ENCODE measurements around the gene TK1. TPM values are rescaled to one million over a fixed set of nuclear protein-coding genes. Genes with fewer than 3 reads are reported as not detected.

Gene TK1
- polyA plus RNA-seq, 3 donors: 0.67 to 2.0 (median 1.4) TPM

DNA sequence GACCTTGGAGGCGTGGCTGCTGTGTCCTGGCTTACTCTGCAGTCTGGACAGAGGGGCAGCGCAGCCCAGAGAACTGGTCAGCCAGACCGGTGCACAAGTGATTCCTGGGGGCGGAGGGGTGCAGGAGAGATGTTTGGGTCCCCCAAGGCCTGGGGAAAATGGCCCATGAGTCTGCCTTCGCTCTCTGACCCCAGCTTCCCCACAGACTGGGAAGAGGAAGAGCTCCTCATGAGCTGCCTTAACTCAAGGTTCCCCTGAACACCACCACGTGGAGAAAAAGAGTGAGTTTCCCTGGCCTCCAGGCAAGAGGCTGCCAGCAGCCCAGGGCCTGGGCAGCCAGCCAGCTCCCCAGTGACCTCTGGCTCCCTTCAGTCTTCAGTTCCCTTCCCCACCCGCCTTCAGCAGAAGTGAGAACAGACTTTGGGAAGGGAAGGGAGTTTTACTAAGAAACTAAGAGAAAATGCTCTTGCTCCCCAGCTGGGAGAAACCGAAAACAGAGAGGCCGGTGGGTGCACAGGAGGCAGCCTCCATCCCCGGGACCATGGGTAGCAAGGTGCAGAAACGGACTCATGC lies 42.6 kb downstream of the TK1 start:
- Histone ChIP-seq H3K27me3 (ENCODE audit: control insufficient read depth in 2 of 2, insufficient read depth in 2 of 2, low read length in 2 of 2) (no peaks in the 10 kb centered on the region), H2AFZ (ENCODE audit: insufficient read depth, low read depth, low read length, poor library complexity, severe bottlenecking) (no peak overlapping the region), H3K9me3 (replicated peaks in 1 of 2; ENCODE audit: control insufficient read depth in 1 of 2, insufficient read depth in 1 of 2, low read length in 2 of 2) (no peaks in the 10 kb centered on the region), H3K36me3 (replicated peaks in 1 of 2; ENCODE audit: control insufficient read depth in 1 of 2, insufficient read depth in 2 of 2, low read length in 2 of 2) (peaks cover 15 to 16% of the 10 kb centered on the region in 2 donors), H3K4me2 (replicated peaks; ENCODE audit: extremely low read depth, low read length, poor library complexity, severe bottlenecking) (peak overlapping the region; percentile 70), H3K27ac (ENCODE audit: low read depth in 1 of 2, low read length in 2 of 2) (peak overlapping the region; percentile 60 to 67), H3K9ac (ENCODE audit: insufficient read depth, low read length, poor library complexity, severe bottlenecking) (peak overlapping the region; percentile 25), H3K79me2 (ENCODE audit: insufficient read depth, low read length) (peaks cover 10% of the 10 kb centered on the region), H3K4me3 (replicated peaks in 1 of 3; ENCODE audit: low read depth in 2 of 3, low read length in 3 of 3) (peak overlapping the region in 1 of 3 experiments; percentile 57), H4K20me1 (ENCODE audit: insufficient read depth, low read length) (peaks cover 18% of the 10 kb centered on the region), H3K4me1 (ENCODE audit: control insufficient read depth in 1 of 2, insufficient read depth in 2 of 2, low read length in 2 of 2) (peaks cover 73 to 85% of the 10 kb centered on the region in 2 donors)
- 37% methylated on average over 4 of the region's 11 CpGs for WGBS (ENCODE audit: insufficient coverage)
- no peaks in the 10 kb centered on the region for H3K9me3 Mint-ChIP-seq
- H3K36me3 Mint-ChIP-seq: peaks cover 11 to 22% of the 10 kb centered on the region in 2 donors
- no peaks in the 10 kb centered on the region for H3K27me3 Mint-ChIP-seq (ENCODE audit: low read depth in 3 of 3)
- intact Hi-C loops (cut with micrococcal nuclease): loop anchor here in 1 of 2 donors (5.0 kb wide), 1 partner anchor 43 kb away; the partner anchor contains the start of genes AFMID and TK1
- DNase-seq: peak; percentile 92 to 95 (median 93)
- H3K4me1 Mint-ChIP-seq: peaks cover 64% of the 10 kb centered on the region
- TF ChIP-seq, protein P1, sequence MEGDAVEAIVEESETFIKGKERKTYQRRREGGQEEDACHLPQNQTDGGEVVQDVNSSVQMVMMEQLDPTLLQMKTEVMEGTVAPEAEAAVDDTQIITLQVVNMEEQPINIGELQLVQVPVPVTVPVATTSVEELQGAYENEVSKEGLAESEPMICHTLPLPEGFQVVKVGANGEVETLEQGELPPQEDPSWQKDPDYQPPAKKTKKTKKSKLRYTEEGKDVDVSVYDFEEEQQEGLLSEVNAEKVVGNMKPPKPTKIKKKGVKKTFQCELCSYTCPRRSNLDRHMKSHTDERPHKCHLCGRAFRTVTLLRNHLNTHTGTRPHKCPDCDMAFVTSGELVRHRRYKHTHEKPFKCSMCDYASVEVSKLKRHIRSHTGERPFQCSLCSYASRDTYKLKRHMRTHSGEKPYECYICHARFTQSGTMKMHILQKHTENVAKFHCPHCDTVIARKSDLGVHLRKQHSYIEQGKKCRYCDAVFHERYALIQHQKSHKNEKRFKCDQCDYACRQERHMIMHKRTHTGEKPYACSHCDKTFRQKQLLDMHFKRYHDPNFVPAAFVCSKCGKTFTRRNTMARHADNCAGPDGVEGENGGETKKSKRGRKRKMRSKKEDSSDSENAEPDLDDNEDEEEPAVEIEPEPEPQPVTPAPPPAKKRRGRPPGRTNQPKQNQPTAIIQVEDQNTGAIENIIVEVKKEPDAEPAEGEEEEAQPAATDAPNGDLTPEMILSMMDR (IDR thresholded peaks at IDR 0.05): no peak
- peak overlapping the region; percentile 78 to 93 (median 88) for H3K27ac Mint-ChIP-seq
- H3K4me3 Mint-ChIP-seq: peak overlapping the region in 1 of 2 donors; percentile 72

- Histone ChIP-seq H3K9me3 (replicated peaks in 1 of 2; ENCODE audit: control insufficient read depth in 1 of 2, insufficient read depth in 1 of 2, low read length in 2 of 2) (no peaks in the 10 kb centered on the region), H3K36me3 (replicated peaks in 1 of 2; ENCODE audit: control insufficient read depth in 1 of 2, insufficient read depth in 2 of 2, low read length in 2 of 2) (peaks cover 15 to 16% of the 10 kb centered on the region in 2 donors), H3K4me3 (replicated peaks in 1 of 3; ENCODE audit: low read depth in 2 of 3, low read length in 3 of 3) (peak overlapping the region in 1 of 3 experiments; percentile 57), H3K4me2 (replicated peaks; ENCODE audit: extremely low read depth, low read length, poor library complexity, severe bottlenecking) (peak overlapping the region; percentile 70), H3K79me2 (ENCODE audit: insufficient read depth, low read length) (peaks cover 10% of the 10 kb centered on the region), H3K27me3 (ENCODE audit: control insufficient read depth in 2 of 2, insufficient read depth in 2 of 2, low read length in 2 of 2) (no peaks in the 10 kb centered on the region), H2AFZ (ENCODE audit: insufficient read depth, low read depth, low read length, poor library complexity, severe bottlenecking) (no peak overlapping the region), H3K27ac (ENCODE audit: low read depth in 1 of 2, low read length in 2 of 2) (peak overlapping the region; percentile 60 to 67), H3K9ac (ENCODE audit: insufficient read depth, low read length, poor library complexity, severe bottlenecking) (no peak overlapping the region), H3K4me1 (ENCODE audit: control insufficient read depth in 1 of 2, insufficient read depth in 2 of 2, low read length in 2 of 2) (peaks cover 81 to 93% of the 10 kb centered on the region in 2 donors), H4K20me1 (ENCODE audit: insufficient read depth, low read length) (peaks cover 25% of the 10 kb centered on the region)
- peaks cover 11 to 28% of the 10 kb centered on the region in 2 donors for H3K36me3 Mint-ChIP-seq
- H3K4me1 Mint-ChIP-seq: peaks cover 70% of the 10 kb centered on the region
- H3K27ac Mint-ChIP-seq: peak overlapping the region; percentile 78 to 93 (median 88)
- intact Hi-C loops (cut with micrococcal nuclease): loop anchor here in 1 of 2 donors (5.0 kb wide), 1 partner anchor 44 kb away; the partner anchor contains the start of genes AFMID and TK1
- no peak for DNase-seq
- TF ChIP-seq, protein P1 (IDR thresholded peaks at IDR 0.05): no peak
- H3K9me3 Mint-ChIP-seq: no peaks in the 10 kb centered on the region
- peaks cover 0 to 1% (median 0%) of the 10 kb centered on the region in 3 donors for H3K27me3 Mint-ChIP-seq (ENCODE audit: low read depth in 3 of 3)
- 90% methylated on average over 20 of the region's 21 CpGs for WGBS (ENCODE audit: insufficient coverage)
- peak overlapping the region in 1 of 2 donors; percentile 72 for H3K4me3 Mint-ChIP-seq
Observed at GRCh38 chr17:78143214-78144146, 43.4 kb downstream of the TK1 start.
